Stimulated activated CD4-positive, alpha-beta T cell treated with anti-CD3 and anti-CD28 coated beads, TNF-alpha, amount 100 ng/mL, for 24 hours (primary cell): Measurements from ENCODE around the gene NHEJ1.

ENCODE experiments used
- DNase-seq, 3 experiments: peaks; one replicate each; pipeline ENCODE4 v3.0.0-alpha.2; 2020; ENCODE audit warnings: low read depth in 3 of 3

NHEJ1 gene

DNA sequence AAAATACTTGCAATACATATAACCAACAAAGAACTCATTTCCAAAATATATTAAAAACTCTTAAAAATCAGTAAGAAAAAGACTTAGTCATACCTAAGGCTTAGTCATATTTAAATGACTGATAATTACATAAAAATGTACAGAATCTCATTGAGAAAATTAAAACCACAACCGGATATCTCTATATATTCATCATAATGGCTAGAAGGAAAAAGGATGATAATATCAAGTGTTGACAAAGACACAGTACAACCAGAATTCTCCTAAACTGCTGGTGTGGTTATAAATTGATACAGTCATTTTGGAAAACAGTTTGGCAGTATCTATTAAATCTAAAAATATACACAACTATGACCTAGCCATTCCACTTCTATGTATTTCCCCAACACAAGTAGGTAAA is 72.8 kb downstream of the NHEJ1 start:
- no peak for DNase-seq

DNA sequence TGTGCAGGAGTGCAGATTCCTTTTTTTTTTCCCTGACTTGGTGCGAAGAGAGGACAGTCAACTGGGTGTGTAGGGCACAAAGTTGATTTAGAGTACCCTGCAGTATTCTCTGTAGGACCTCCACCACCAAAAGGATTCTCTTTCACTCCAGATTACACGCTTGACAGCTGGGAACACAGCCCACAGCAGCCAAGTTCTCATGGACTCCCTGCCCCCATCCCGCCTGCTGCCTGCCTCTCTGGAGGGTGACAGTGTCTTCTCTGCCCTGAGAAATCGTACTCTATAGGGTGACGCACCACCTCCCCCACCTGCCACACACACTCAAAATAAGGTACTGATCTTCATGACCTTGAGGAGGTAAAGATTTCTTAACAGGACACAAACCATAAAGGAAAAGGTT is 73.3 kb downstream of the NHEJ1 start:
- DNase-seq: no peak

DNA sequence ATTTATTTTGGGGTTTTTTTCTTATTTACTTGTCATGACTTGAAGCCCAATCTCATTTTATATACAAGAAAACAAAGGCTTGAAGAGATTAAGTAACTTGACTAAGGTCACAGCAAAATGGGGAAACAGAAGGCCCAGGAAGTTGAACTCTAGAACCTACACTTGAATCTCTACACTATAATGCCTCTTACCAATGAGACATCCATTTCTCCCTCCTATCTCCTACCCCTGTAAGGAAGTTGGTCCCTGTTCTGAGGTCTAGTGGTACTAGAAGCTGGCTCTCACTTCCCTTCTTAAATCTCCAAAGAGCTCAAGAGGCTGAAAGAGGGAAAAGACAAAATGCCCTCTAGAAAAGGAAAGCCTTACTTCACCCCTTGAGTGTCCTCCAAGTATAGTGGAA is 74.4 kb downstream of the NHEJ1 start:
- DNase-seq: no peak

DNA sequence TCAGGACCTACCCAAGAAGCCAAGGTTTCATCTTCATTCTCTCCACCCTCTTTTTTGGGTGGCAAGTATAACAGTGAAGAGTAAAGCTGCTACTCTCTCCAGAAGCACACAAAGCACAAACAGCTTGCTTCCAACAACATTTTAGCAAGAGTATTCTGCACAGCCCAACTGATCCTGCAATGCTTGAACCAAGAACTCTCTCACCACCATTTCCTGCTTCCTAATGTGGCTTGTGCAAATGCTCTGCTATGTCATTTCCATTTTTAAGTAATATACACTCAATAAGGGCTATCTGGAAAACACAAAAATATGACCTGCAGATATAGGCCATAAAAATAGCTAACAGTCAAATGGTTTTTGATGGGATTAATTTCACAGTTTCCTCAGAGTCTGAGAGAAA is 75.8 kb downstream of the NHEJ1 start:
- DNase-seq: no peak

DNA sequence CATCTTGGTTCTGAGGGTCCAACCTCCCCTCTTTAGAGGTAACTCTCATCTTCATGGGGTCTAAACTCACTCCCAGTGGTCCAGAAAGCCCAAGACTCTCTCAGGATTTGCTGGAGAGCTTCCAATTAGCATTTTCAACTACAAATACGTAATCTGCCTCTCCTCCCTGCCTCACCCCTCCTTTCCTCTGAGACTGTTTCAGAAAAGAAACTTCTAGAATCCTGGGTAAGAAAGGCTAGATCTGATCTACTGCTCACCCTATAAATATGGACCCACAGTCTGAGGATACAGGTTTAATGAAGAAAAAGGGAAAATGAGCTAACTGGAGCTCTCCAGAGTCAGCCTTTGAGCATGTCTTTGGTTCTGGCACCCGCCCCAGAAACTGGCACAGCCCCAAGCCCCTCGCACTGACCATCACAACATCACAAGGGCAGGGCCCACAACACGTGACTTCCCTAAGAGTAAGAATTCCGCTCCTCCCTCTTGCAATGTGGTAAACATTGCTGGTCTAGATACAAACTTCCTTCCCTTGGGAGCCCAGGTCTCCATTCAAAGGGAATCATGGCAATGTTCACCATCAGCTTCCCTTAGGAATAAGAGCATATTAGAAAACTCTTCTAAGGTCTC is 78.2 kb downstream of the NHEJ1 start:
- DNase-seq: no peak

DNA sequence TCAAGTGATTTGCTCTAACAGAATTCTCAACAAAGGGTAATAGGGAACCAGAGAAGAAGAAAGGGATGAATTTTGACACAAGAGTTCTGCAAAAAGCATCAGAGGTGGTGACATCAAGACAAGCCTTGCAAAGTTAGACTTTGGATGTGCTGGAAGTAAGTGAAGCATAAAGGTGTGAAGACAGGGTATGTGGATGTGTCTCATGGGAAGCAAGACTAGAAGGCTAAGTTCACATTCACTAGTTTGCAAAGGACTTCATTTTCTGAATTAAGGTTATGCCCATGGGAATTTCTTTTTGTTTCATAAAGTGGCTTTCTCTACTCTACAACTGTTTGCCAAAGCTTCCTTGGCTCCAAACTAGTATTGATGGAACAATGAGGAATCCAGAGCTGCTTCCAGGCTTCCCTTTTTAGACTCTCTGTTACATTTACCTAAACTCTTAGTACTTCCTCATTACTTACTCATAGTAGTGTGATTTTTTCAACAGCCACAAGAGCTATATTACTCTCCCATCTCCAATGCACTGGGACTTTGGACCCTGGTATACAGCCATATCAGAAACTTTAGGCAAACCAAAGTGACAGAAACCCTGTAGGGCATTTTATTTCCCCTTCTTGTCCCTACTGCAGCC is 78.8 kb downstream of the NHEJ1 start:
- DNase-seq: no peak

DNA sequence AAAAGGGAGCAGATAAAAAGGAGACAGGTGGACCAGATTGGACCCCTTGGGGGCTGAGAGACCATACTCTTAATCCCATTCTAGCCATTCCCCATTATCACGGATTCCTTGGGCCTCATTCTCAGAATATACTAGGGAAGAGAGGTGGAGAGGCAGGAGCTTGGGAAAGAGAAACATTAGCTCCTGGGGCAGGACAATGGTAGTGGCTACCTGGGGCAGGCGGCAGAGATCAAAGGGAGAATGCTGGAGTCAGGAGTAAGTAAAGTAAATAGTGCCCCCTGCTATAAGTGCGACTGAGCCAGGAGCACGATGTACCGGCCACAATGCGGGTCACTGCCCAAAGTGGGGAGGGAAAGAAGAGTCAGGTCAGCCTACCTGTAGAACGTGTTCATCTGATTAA is 79.5 kb downstream of the NHEJ1 start:
- DNase-seq: no peak

DNA sequence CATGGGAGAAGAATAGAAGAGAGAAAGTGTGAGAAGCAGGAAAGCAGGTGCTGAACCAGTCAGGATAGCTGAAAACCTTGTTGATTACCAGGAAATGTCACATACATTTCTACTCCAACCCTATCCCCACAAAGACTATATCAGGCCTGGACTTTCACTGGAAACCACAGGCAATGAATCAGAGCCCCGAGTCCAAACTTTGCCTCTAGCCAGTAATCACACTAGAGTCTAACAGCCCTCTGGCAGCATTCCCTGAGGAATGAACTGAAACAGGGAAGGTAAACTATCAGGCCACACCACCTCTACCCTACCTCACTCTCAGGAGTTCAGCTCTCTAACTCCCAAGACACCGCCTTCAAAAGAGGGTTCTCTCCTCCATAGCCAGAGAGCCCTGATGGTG is 81.2 kb downstream of the NHEJ1 start:
- DNase-seq: no peak

DNA sequence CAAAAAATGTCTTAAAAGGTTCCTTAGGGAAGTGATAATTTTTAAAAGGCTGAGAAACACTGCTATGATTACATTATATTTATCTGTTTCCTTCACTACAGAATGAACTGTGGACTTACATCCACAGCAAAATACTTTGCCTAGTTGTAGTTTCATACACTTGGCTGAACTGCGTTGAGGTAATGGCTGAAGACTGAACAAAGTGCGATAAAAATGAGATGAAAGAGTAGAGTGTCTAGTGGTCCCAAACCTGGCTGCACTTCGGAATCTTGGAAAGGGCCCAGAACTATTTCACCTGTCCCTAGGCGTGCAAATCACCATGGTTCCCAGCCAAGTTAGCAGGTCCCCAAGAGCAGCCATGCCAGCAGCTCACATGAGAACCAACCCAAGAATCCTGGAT is 81.7 kb downstream of the NHEJ1 start:
- DNase-seq: no peak

DNA sequence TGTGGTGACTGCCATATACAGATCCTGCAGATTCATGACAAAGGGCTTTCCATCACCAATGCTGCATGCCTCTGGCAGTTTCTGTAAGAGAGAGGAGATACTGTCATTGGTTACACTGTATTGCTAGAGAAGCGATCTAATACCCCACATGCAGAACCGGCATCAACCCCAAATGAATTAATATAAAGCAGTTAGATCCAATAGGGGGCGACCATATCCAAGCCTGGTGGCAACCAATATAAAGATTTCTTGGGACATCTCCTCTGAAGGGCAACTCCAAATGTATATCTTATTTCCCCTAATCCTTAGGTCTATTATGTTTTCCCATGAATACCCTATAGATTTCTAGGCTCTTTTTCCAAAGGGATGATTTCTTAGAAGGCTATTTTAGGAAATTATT is 82.5 kb downstream of the NHEJ1 start:
- DNase-seq: no peak

DNA sequence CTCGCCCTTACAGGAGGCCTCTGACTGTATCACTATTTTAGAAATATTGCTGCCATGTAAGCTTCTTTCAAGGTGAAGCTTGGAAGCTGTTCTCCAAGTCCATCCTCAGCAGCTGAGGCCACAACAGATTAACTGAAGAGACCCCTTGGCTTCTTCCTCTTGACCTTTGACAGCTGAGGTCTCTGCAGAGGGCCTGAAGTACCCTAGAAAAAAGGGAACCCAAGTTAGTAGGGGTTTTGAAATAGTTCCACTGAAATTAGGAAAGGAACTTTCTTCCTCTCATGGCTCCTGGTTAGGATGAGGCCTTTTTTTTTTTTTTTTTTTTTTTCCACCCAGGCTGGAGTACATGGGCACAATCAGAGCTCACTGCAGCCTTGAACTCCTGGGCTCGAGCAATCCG is 84.4 kb downstream of the NHEJ1 start:
- no peak for DNase-seq

DNA sequence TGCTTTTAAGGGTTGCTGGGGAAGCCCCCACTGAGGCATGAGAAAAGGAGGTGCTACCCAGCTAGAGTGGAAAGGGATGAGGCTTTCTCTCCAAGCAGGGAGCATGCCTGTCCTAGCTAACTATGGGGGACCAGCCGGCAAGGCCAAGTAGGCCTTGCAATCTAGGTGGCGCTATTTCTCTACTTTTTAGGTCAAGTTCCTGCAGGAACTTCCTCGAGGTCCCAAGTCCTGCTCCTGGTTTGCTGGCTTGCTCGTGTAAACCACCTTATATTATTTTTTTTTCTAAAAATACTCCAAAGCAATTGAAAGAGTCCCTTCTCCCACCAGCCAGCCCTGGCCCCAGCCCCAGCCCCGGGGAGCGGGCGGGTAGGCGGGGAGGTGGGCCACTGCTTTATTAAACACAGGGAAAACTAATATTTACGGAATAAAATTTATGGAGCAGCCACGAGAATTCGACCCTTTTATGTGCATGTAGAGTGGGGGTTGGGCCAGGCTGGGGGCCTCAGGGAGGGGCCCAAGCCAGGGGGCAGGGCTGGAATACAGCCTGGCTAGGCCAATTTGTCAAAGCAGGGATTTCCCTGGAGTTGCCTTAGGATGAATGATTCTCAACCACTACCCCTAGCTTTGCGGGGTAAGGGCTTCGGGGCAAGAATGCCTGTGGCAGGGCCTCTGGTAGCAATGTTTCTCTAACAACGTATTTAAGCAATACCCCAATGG is 87.0 kb downstream of the NHEJ1 start:
- DNase-seq: no peak

DNA sequence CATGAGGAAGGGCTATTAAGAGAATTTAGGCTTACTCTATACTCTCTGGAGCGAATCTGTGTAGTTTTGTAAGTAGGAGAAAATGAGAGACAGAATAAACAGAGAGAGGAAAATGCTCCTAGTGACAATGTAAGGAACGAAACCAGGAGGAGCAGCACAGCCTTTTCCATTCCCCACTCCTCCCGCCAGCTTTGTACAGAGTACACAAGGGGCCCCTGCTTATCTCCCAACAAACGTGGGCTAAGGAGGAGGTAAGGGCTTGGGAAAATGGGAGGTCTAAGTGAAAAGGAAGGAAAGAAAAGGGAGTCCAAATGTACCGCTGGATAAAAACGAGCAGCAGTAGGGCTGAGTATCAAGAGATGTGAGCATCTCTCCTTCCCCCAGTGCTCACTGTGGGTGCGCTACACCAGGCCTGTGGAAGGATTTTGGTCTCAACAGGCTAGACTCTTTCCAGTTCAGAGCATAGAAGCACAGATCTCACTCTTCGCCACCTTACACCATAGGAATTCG is 87.8 kb downstream of the NHEJ1 start:
- no peak for DNase-seq

DNA sequence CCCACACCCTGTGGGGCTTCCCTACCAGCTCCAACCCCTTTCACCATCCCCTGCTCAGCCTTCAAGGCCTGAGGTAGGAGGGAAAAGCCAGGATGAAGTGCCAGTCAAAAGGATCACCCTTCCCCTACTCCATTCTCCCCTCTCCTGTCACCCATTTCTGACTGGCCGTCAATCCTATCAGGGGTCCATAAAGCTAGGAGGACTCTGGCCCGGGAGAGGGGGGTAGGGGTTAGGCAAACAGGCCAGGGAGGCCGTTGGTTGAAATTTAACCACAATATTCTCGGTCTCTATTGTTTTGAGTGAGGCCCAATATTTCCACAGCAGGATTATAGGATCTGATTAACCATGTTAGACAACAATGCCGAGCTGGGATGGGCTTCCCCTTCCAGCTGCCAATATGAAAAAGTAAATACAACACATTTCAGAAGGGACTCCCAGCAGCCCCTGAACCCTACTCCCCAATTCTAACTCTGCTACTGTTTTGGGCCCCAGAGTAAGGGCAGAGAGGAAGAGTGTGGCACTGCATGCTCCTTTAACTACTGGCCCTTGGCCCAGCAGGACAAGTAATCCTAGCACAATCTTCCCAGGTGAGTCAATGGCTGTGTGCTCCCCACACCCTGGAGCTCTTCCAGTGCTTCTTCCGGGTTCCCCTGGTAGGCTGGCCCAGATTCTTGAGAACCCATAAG is 89.3 kb downstream of the NHEJ1 start:
- DNase-seq: no peak

DNA sequence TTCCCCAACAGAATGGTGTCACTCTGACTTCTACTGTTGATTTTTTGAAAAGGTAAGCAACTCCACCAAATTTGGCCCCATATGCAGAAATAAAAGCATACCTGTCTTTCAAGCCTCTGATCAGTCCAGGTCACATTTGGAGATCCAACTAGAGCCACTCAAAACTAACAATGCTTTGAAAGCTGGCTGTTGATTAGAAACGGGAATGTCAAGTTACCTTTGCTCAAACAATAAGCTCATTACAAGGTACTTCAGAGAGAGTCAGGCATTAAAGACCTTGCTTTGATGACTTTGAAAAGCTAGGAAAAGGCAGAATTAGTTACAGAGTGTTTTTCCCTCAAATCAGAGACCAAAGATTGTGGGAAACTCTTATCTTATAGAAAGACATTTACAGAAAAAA is 95.1 kb downstream of the NHEJ1 start:
- DNase-seq: no peak

DNA sequence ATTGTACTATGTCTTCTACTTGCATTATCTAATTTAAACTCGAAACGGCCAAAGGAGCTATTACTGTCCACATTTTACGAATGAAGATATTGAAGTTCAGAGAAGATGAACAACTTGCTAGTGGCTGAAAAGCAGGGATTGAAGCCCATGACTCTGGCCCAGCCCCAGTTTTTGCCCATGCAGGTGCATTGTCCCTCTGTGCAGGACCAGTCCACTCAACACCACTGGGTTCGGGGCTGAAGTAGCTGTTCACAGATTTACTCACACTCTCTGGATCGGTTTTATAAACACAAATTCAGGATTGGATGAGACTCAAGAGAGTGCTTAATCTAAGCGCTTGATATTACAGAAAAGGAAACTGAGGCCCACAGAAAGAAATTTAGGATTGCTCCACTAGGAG is 98.5 kb downstream of the NHEJ1 start:
- DNase-seq: no peak

DNA sequence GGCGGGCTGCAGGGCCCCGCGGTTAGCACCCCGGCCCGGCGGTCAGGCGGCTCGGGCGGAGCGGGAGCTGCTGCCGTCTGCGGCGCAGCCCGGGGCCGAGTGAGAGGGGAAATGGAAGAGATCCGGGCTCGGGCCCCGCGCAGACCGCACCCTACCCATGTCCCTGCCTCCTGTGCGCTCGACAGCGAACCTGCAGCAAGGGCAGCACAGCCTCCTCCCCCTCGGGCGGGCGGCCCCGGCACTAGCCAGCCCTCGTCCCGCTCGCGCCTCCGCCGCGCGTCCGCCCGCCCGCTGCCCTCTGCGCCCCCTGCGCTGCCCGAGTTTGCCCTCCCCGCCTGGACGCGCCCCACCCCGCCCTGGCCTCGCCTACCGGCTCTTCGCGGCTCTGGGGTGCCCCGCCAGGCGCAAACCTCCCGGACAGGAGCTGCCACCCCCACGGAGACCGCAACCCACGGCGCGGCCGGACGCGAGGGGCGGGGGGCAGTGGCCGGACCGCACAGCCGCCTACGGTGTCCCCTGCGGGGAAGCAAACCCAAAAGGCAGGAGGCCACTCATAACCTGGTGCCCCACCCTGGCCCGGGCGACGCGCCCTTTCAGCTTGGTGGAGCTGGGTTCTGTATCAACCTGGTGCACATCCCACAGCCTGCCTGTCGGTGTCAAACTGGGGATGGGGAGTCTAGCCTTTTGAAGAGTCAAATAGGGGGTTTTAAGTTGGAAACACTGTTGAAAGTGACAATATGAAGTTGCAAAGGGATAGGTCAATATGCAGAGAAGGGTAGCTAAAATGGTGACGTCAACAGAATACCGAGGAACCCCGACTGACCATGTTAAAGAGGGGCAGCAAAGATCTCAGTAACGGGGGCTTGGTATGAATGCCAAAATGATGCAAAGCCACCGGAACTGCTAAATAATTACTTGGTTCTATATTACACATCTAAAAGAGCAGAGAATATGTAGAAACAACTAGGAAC is 99.5 kb downstream of the NHEJ1 start, which contains the start of gene IHH:
Gene IHH (minus strand): TSS at position 101 of the 971 bp plus-strand sequence. CDS start 454 bp downstream, outside the sequence.
- DNase-seq: no peak

DNA sequence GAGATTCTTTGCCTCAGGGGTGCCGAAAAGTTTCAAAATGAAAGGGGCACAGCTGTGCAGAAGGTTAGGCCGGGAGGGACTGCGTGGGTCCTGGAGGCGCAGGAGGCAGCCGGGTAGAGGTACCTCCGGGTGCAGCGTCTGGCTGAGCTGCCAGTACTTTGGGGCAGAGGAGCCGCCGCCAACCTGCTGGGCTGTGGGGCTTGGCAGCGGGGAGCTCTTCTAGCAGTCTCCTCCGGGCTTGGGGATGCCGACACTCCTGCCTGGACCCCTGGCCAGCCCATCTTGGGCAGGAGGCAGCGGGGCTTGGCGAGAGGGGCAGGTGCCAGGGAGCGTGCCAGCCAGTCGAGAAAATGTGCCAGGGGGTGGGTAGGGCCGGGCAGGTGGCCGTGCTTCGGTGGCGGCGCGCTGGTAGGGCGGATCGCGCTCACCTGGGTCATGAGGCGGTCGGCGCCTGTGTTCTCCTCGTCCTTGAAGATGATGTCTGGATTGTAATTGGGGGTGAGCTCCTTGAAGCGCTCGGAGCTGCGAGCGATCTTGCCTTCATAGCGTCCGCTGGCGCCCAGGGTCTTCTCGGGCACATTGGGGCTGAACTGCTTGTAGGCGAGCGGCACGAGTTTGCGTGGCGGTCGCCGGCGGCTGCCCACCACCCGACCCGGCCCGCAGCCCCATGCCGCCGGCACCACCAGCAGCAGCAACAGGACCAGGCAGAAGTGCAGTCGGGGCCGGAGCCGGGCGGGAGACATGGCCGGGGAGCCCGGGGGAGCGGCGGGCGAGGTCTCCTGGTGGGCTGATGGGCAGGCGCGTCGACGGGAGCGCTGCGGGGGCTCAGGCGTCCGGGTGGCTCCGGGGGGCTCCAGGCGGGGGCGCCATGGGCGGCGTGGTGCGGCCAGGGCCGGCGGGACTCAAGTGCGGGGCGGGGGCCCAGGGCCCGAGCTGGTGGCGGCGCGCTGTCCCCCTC is 100.6 kb downstream of the NHEJ1 start:
- no peak for DNase-seq

DNA sequence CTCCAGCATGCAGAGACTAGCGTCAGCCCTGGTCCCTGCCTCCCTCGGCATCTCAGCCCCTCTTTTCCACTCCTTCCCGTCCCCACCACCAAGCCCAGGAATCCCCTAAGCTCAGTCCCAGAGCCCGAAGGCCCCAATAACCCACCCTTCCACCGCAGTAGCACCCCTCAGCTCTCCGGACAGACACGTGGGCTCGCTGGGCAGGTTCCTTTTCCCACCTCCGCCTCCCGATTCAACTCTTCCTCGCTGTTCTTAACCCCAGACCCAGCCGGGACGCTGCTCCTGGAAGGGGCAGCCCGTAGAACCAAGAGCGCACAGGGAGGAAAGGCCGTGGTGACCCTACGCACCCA is 101.3 kb downstream of the NHEJ1 start:
- DNase-seq: no peak
